SK-N-SH treated with all-trans-retinoic acid at 6 μM for 48 hours (cell line): ENCODE measurements around the gene SEMA3E.

Experiments
- CREB5 ChIP-seq: fragments of 250-450 bp; sonication (Bioruptor Pico); IDR thresholded peaks from 2 replicates; pipeline ENCODE4 v1.5.1; 2020; ENCODE audit warnings: low read depth, mild to moderate bottlenecking, moderate library complexity
- ESRRG ChIP-seq: fragments of 250-450 bp; sonication (Bioruptor Pico); IDR thresholded peaks from 2 replicates; pipeline ENCODE4 v1.6.1; 2021; ENCODE audit warnings: mild to moderate bottlenecking
- TOX ChIP-seq: fragments of 250-450 bp; sonication (Bioruptor Pico); IDR thresholded peaks from 2 replicates; pipeline ENCODE4 v1.8.0; 2021; ENCODE audit warnings: mild to moderate bottlenecking, moderate library complexity, borderline replicate concordance
- ZFP3 ChIP-seq: fragments of 250-450 bp; sonication (Bioruptor Pico); IDR thresholded peaks from 2 replicates; pipeline ENCODE4 v1.5.0; 2020; ENCODE audit warnings: mild to moderate bottlenecking, moderate library complexity
- TF ChIP-seq, protein P1 (sequence below): fragments of 250-450 bp; sonication (Bioruptor Pico); IDR thresholded peaks from 2 replicates; pipeline ENCODE4 v1.8.0; 2020; ENCODE audit warnings: mild to moderate bottlenecking, moderate library complexity, borderline replicate concordance

DNA sequence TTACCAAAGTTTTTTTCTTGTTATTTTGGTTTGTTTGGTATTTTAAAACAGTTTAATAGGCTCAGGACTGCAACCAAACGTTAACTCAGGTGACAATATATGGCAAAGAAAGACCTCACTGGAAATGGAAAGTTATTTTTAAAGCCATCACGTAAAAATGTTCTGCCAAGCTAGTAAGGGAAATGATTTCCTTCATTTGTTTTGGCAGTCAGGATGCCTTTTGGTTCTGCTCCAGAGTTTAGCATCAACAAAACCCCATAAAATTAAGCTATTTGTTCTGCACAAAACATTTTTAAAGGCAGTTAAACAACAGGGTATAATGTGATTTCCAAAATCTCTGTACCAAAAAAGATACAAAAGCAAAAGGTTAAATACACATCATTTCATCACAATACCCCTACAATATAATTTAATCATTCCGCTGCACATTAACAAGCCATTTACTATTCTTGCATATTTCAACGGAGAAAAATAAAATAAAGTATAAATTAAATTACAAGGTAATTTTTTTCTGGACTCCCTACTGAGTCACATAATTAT, 172.4 kb downstream of the SEMA3E start:
- TF ChIP-seq ESRRG (CRISPR knock-in tag) (no peak), CREB5 (no peak), TOX (no peak), ZFP3 (no peak)
- TF ChIP-seq, protein P1, sequence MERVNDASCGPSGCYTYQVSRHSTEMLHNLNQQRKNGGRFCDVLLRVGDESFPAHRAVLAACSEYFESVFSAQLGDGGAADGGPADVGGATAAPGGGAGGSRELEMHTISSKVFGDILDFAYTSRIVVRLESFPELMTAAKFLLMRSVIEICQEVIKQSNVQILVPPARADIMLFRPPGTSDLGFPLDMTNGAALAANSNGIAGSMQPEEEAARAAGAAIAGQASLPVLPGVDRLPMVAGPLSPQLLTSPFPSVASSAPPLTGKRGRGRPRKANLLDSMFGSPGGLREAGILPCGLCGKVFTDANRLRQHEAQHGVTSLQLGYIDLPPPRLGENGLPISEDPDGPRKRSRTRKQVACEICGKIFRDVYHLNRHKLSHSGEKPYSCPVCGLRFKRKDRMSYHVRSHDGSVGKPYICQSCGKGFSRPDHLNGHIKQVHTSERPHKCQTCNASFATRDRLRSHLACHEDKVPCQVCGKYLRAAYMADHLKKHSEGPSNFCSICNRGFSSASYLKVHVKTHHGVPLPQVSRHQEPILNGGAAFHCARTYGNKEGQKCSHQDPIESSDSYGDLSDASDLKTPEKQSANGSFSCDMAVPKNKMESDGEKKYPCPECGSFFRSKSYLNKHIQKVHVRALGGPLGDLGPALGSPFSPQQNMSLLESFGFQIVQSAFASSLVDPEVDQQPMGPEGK (CRISPR knock-in tag) = no peak
